ENCODE data around the gene SBK2.
"Not testable (repeated sequence)": the region's sequence is repeated elsewhere in the genome, so short reads cannot be mapped to it uniquely, and the experiment has no call there.

The SBK2 gene

GRCh38 chr19:55535965-55536350 is 975 bp downstream of the SBK2 start:
- DNase-seq (ENCODE audit: low read depth in 2 of 2), result no peak

- DNase-seq (ENCODE audit: low read depth in 2 of 2), result no peak
These were observed 1.6 kb downstream of the SBK2 start for GRCh38 chr19:55535173-55535964.

- DNase-seq (ENCODE audit: low read depth in 2 of 2), result not testable (repeated sequence)
These were observed 2.7 kb downstream of the SBK2 start for GRCh38 chr19:55534280-55534679.

- DNase-seq (ENCODE audit: low read depth in 2 of 2), result no peak
These were observed 5.9 kb downstream of the SBK2 start for GRCh38 chr19:55530996-55531395.

GRCh38 chr19:55529636-55530234 is 7.2 kb downstream of the SBK2 start:
- DNase-seq (ENCODE audit: low read depth in 2 of 2), result no peak

- DNase-seq (ENCODE audit: low read depth in 2 of 2), result no peak
These were observed 8.7 kb downstream of the SBK2 start for GRCh38 chr19:55528030-55528803.

GRCh38 chr19:55527197-55528029 is 9.5 kb downstream of the SBK2 start:
- no peak for DNase-seq (ENCODE audit: low read depth in 2 of 2)

GRCh38 chr19:55526216-55527196 is 10.4 kb downstream of the SBK2 start:
- DNase-seq (ENCODE audit: low read depth in 2 of 2), result no peak

- no peak for DNase-seq (ENCODE audit: low read depth in 2 of 2)
These were observed 11.4 kb downstream of the SBK2 start for GRCh38 chr19:55525289-55526101.

- no peak for DNase-seq (ENCODE audit: low read depth in 2 of 2)
These were observed 16.1 kb downstream of the SBK2 start for GRCh38 chr19:55520691-55521292.

GRCh38 chr19:55519451-55520311 is 17.3 kb downstream of the SBK2 start:
- DNase-seq (ENCODE audit: low read depth in 2 of 2), result no peak

GRCh38 chr19:55516878-55517620 is 19.9 kb downstream of the SBK2 start:
- DNase-seq (ENCODE audit: low read depth in 2 of 2), result peak; percentile 87 to 92

- no peak for DNase-seq (ENCODE audit: low read depth in 2 of 2)
These were observed 28.8 kb downstream of the SBK2 start for GRCh38 chr19:55508120-55508519.

GRCh38 chr19:55504981-55505380 is 32.0 kb downstream of the SBK2 start:
- no peak for DNase-seq (ENCODE audit: low read depth in 2 of 2)

GRCh38 chr19:55504252-55504603 is 32.7 kb downstream of the SBK2 start:
- DNase-seq (ENCODE audit: low read depth in 2 of 2), result no peak

- peak; percentile 90 to 97 for DNase-seq (ENCODE audit: low read depth in 2 of 2)
These were observed 33.3 kb downstream of the SBK2 start for GRCh38 chr19:55503502-55504251.

GRCh38 chr19:55503157-55503501 is 33.8 kb downstream of the SBK2 start:
- no peak for DNase-seq (ENCODE audit: low read depth in 2 of 2)
